ENCODE data around the gene USP20.
A peak's percentile ranks its signal among the peaks of the same experiment; 100 is the strongest.

Gene USP20

DNA sequence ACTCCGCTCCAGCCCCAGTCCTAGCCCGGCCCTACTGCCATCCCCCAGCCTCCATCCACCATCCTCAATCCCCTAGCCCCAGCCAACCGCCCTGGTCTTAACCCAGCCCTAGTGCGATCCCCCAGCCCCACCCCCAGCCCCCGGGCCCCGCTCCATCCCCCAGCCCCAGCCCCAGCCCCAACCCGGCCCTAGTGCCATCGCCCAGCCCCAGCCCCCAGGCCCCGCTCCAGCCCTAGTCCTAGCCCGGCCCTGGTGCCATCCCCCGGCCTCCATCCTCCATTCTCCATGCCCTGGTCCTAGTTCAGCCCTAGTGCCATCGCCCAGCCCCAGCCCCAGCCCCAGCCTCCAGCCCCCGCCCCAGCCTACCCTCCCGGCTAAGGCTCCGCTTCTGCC lies 11.7 kb upstream of the USP20 start:
- no peak for DNase-seq (ENCODE audit: low read depth)

DNA sequence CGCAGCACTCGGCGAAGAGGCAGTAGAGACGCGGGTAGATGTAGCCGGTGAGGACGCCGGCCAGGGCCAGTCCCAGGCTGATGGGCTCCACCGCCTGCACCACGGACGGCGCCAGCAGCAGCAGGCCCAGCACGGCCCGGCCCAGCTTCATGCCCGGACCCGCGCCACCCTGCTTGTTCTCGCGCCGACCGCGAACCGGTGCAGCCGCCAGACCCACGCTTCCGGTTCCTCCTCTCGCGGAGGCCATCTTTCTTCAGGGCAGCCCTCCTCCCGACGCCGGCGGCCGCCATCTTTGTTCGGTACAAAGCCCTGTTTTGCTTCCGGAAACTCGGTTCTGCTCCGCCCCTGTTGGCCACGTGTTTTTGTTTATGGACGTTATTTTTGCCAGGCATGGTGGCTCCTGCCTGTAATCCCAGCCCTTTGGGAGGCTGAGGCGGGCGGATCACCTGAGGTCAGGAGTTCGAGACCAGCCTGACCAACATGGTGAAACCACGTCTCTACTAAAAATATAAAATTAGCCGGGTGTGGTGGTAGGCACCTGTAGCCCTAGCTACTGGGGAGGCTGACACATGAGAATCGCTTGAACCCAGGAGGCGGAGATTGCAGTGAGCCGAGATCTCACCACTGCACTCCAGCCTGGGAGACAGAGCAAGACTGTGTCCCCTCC lies 11.2 kb upstream of the USP20 start, which contains the start of gene TOR1A:
TSS of gene TOR1A (minus strand) at position 202 of the 667 bp plus-strand sequence. CDS start at position 151, 51 bp downstream.
- DNase-seq (ENCODE audit: low read depth) = peak; percentile 88

DNA sequence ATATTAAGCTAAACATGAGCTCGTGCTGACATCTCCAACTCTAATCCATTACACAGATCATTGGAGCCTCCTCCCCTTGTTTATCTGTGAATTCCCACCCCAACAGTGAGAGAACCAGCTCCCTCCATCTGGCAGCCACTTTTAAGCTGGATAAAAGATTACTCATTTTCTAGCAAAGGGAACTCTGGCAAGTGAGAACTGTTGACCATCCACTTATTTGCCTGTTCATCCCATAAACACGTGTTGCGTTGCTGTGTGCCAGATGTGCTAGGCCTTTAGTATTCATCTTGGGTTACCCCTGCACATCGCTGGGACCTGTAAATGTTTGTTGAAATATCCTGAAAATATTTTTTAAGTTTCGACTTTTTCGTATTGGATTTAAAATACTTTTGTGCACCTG lies 8.9 kb upstream of the USP20 start:
- no peak for DNase-seq (ENCODE audit: low read depth)

DNA sequence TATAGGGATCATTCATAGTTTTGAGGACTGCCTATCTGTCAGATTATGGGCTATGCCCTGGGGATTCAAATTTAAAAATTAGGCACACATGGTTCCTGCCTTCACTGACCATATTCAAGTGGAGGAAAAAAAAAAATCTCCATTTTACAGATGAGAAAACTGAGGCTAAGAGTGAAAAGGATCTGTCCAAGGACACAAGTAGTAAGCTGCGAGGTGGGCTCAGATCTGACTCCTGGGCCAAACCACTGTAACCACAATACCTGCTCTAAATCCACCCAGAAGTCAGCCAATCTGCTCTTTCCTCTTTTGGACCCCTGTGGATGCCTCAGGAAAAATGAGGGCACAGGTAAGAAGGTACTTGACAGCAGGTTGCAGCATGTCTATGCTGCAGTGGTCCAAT lies 8.5 kb upstream of the USP20 start:
- DNase-seq (ENCODE audit: low read depth) = no peak

DNA sequence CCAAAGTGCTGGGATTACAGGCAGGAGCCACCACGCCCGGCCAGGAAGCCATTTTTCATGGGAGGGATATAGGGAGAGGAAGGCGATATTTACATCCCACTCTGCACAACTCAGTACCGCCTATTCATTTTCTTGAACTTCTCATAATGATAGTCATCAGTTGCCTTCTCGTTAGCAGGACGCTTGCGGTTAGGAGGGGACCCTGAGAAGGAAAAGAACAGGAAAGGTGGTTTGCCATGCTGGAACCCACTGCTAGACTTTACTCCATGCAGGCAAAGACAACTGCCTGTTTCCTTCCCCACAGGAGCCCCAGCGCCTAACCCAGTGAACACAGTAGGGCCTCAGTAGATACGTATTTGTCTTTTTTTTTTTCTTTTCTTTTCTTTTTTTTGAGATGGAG lies 7.2 kb upstream of the USP20 start:
- no peak for DNase-seq (ENCODE audit: low read depth)

DNA sequence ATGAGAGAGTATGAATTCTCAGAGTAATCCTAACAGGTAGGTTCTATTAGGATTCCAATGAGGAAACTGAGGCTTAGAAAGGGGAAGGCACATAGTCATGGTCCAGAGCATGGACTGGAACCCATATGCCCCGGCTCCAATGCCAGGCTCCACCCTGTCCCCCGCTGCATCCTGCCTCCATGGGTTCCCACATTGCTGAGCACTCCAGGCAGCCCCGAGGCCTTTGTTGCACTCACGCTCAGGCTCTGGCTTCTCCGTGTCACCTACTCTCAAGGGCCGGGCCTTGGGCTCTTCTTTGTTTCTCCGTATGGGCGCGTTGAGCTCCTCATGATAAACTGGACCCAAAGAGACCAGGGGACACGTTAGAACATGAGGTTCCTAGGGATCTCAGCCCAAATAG lies 6.3 kb upstream of the USP20 start:
- no peak for DNase-seq (ENCODE audit: low read depth)

DNA sequence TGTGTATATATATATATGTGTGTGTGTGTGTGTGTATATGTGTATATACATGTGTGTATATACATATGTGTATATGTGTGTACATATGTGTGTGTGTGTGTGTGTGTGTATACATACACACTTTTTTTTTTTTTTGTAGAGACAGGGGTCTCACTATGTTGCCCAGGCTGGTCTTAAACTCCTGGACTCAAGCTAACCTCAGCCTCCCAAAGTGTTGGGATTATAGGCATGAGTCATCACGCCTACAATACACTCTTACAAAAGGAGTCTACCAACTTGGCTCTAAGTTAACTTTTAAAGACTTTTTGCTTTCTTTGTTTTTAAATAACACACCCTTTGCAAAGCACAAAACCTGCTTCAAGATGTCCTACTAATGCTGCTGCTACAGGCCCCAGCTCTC lies 2.3 kb upstream of the USP20 start:
- no peak for DNase-seq (ENCODE audit: low read depth)

DNA sequence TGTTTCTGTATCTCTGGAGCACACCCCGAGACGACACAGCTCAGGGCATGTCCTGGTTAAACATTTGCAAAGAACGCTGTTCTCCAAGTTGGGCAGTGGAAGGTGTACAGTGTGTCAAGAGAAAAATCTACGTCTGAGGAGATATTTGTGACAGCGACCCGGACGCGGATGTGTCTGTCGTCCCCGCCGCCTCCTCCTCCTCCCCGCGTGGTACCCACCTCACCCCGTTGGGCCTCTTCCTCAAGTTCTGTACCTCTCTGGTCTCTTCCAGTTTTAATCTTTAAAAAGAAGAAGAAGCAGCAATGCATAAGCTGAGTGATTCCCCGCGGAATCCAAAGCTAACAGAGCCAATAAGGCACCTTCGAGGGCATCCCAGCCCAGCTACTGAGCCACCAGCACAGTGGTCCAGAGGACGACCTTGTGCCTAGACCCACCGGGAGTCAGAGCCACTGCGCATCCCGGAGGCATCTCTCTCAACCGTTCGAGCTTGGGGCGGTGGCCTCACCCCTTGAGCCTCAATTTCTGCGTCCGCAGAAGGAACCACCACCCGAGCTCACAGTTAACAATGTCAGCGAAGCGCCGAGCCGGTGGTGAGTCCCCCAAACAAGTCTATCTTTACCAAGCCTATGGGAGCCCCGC lies 650 bp upstream of the USP20 start:
- DNase-seq (ENCODE audit: low read depth) = peak; percentile 23

DNA sequence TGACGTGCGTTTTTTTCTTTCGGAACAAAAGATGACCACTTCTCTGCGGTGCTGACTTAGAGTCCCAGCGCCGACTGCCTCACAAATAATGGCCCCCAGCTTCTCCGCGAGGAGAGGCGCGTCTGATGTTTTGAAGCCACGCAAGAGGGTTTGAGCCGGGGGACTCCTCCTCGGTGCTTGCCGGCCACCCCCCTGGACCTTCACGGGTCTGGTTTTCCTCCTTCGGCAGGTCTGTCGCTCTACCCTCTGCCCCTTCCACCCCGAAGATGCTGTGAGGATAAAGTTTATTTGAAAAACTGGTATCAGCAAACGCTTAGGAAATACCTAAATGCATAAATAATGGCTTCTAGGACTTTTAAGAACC lies 584 bp downstream of the USP20 start:
- no peak for DNase-seq (ENCODE audit: low read depth)

DNA sequence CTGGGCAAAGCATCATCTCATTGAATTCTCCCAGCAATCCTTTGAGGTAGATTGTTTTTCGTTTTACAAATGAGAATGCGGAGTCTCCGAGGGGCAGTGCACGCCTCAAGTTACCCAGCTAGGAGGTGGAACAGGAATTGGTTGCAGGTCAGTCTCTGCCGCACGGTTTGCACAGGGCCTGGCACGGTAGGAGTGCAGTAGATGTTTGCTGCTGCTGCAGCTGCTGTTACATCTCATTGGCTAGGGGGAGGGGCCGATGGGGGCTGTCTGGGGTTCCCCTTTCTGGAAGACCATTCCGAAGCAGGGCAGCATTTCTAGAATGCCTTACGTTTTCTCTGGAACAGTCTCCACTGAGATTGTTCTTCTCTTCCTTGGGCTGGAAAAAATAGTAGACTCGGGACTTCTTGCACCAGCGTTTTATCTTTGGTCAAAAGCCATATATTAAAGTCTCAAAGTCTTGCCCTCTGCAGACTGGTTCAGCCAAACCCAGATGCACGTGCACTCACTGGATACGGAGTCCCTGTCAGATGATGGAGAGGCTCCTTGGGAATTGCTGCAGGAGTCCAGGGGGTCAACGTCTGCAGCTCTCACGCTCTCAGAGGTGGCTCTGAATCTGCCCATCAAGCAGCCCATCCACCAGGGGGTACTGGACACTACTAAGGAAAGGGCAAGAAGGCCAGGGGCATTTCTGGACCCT lies 1.2 kb downstream of the USP20 start:
- DNase-seq (ENCODE audit: low read depth) = peak; percentile 31

DNA sequence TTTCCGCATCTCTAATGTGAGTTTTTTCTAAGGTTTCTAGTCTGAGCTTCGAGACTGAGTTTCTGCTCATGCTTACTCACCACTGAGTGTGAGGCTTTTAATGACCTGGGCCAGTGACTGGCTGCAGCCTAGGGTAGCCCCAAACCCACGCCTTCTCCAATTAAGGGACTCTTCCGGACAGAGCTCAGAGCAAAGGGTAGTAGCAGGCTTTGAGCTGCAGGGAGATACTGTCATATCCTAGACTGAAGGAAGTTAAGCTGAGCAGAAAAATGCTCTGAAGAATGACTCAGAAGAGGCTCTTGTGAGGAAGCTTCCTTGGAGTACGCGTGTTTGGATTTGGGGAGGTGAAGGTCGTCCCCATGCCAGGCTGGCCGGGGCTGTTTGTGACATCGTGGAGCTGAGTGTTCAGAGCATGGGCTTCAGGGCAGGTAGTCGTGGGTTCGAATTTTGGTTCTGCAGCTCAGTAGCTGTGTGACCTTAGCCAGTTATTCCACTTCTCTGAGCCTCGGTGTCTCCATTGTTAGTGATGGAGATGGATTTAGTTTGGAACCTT lies 3.5 kb downstream of the USP20 start:
- DNase-seq (ENCODE audit: low read depth) = no peak

DNA sequence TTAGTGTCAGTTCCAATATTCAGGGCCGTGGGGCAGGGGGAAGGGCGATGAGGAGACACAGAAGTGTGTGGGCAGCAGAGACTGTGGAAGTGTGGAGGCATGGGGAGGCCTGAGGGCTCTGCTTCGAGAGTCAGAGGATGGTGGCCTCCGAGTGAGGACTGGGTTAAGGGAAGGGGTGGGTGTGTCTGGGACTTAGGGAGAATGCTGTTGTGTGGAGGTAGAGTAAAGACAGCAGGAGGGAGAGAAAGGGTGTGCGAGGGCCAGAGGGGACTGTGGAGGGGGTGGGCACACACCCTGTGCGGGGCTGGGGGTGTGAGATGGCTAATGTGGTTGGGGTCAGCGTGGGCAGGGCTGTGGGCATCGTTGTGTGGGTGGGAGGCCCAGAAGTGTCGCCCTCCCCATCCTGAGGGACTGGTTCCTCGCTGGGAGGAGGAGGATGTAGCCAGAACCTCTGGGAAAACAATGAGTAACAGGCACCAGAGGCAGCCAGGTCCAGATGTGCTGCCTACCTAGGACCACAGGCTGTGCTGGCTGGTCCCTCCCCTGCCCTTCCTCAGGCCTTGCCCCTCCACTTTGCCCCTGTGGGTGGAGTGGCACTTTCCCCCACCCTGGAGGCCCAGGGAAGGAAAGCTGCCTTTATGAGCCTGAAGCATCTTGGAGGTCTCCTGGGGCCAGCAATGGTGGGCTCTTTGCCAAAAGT lies 4.2 kb downstream of the USP20 start:
- no peak for DNase-seq (ENCODE audit: low read depth)

DNA sequence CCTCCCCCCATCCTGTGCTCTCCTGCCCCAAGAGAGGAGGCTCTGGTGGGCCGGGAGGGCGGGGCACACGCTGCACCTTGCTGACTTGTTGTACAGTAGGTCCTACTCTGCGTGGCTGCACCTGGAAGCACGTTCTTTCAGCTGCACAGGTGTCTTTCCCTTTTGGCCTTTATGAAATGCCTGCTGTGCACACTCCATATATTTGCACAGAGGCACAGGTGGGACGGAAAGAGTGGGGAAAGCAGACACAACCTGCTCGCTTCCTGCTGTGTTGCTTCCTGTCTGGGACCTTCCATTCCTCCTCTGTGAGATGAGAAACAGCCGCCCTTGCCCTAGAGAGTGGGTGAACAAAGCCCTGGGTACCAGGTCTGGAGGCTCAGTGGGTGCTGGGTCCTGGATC lies 4.8 kb downstream of the USP20 start:
- peak; percentile 17 for DNase-seq (ENCODE audit: low read depth)

DNA sequence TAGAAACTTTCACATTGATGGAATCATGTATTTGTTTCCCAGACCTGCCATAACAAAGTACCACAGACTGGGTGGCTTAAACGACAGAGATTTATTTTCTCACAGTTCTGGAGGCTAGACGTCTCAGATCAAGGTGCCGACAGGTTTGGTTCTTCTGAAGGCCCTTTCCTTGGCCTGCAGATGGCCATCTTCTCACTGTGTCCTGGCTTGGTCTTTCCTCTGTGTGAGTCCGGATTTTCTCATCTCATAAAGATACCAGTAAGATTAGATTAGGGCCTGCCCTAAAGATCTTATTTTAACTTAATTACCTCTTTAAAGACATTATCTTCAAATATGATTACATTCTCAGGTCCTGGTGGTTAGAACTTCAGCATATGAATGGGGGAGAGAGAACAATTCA lies 5.8 kb downstream of the USP20 start:
- no peak for DNase-seq (ENCODE audit: low read depth)

DNA sequence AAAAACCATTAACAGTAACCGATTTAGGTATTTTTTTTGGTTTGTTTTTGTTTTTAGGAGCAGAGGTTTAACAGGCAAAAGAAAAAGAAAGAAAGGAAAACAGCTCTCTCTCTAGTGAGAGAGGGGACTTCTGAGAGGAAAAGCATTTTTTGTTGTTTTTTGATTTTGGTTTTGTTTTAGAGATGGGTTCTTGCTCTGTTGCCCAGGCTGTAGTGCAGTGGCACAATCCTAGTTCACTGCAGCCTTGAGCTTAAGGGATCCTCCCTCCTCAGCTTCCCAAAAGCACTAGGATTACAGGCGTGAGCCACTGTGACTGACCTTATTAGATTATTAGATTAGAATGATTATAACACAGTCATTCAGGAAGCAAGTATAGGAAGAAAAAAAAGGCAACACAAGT lies 10.1 kb downstream of the USP20 start:
- DNase-seq (ENCODE audit: low read depth) = no peak

DNA sequence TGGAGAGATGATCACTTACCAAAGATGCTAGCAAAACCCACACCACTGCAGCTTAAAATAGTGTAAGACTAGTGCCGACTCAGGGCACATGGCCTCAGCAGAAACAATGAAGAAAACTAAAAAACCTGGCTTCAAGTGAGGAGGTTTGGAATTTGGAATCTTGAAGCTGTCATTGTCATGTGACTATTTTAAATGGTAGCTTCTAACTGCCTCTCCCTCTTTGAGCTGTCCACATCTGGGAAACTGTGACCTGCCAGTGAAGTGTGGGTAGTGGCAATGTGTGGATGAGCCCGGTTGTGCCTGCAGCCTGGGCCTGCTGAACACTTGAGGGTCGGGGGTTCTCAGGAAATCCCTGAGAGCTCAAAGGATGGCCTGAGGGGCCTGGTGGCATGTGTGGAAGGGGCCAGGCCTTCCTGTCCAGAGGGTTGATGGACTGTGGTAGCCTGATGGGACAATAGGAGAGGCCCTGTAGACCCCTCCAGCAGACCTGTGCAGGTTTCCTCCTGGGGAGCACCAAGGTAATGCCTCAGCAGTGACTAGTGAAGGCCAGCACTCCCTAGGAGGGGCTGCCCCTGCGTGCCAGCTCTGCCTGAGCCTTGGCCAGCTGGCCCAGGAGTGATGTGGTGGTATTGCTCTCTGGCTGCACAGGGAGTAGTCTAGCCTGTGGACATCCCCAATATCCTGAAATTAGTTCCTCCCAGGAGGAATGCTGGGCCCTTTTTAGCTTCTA lies 13.6 kb downstream of the USP20 start:
- DNase-seq (ENCODE audit: low read depth) = no peak

DNA sequence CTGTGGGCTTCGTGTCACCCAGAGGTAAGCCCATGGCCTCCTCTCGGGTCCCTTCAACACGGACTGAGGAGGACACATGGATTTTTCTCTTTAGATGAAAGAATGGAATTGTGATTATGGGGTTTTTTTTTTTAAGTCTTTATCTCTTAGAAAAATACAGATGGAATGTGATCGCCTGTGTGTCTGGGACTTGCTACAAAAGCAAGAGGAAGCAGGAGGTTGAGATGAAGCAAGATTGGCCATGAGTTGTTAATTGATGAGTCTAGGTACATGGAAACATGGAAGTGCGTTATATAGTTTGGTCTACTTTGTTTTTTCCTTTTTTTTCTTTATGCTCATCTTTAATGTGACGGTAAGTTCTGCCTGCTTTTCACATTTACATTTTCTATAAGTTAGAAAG lies 14.6 kb downstream of the USP20 start:
- DNase-seq (ENCODE audit: low read depth) = no peak

DNA sequence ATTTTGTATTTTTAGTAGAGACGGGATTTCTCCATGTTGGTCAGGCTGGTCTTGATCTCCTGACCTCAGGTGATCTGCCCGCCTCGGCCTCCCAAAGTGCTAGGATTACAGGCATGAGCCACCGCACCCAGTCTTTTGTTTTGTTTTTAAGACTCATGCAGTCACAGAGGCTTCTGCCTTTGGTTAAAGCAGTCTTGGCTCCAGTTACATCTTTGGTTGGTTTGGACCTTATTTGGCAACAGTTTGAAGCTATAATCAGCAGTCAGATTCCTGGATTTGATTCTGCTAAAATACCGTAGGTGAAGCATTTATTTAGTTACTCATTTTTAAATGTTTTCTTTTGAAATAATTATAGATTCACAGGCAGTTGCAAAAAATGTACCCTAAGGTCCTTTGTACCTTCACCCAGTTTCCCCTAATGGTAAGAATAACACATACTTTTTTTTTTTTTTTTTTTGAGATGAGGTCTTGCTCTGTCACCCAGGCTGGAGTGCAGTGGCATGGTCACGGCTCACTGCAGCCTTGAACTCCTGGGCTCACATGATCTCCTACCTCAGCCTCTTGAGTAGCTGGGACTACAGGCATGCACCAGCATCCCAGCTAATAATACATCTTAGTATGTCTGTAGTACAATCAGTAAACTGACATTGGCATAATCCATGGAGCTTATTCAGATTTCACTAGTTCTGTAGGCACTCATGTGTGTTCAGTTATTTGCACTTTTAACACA lies 15.7 kb downstream of the USP20 start:
- DNase-seq (ENCODE audit: low read depth) = no peak

DNA sequence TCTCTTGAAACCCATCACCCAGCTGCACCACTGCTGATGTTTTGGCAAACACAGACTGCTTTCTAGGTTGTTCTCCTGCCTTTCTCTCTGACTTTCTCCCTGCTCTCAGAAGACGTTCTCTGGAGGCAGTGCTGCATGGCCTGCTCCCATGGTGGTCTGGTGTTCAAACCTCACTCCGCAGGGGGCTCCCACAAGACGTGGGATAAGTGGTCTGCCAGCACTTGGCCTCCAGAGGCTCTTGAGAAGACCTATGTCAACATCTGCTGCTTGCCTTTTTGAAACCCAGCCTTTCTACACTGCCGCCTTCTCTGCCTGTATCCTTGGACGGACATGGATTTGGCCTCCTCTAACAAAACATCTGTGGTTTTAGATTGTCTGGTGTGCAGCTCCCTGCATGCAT lies 16.6 kb downstream of the USP20 start:
- no peak for DNase-seq (ENCODE audit: low read depth)

DNA sequence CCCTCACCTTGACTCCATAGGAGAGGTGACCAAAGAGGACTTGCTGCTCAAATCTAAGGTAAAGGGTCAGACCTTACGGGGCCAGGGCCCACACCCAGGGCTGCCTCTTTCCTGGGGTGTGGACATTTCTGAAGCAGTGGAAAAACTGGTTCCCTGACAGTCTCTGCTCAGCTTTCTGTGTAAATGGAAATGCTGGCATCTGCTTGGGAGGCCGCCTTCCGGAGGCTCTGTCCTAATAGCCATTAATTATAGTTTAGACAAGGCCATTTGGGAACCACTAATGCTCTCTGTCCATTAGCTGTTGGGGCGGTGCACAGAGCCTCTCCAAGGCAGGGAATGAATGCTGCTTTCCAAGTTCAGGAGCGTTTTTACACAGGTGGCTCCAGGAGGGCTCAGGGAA lies 17.3 kb downstream of the USP20 start:
- DNase-seq (ENCODE audit: low read depth) = no peak

DNA sequence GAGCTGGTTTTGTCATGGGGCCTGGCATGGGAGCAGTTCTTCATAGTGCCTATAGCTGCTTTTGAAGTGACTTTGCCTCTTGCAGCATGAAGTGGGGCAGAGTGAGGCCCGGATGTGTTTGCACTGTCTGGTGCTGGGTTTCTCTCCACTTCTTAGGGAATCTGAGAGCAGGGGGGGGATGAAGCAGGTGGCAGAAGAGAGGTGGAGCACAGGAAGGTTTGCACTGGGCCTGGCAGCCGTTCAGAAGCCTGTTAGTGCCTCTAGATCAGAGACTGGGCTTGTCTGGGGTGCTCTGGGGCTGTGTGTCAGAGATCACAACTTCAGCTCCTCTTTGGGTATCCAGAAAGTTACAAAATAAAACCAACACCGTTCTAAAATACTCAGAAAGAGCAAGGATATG lies 18.4 kb downstream of the USP20 start:
- no peak for DNase-seq (ENCODE audit: low read depth)

Measured in T follicular helper cell (primary cell).